Measurements from ENCODE around the gene G2E3.

DNA sequence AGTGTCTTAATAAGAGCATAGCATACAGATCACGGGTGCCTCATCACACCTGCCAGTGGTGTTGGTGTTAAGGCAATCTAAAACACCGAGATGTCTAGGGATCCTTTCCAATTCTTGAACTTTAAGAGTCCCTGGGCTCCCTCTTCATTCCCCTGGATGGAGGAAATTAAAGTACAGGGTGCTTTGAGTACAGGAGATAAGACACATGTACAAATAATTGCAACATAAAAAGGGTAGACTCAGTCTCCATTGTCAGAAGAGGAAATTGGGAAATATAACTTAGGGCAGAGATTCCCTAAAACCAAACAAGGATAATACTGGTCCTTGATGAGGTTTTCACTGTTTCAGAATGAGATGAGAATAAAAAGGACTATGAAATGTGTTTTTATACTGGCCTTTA lies 98.1 kb downstream of the G2E3 start:
- TF ChIP-seq, protein P1, sequence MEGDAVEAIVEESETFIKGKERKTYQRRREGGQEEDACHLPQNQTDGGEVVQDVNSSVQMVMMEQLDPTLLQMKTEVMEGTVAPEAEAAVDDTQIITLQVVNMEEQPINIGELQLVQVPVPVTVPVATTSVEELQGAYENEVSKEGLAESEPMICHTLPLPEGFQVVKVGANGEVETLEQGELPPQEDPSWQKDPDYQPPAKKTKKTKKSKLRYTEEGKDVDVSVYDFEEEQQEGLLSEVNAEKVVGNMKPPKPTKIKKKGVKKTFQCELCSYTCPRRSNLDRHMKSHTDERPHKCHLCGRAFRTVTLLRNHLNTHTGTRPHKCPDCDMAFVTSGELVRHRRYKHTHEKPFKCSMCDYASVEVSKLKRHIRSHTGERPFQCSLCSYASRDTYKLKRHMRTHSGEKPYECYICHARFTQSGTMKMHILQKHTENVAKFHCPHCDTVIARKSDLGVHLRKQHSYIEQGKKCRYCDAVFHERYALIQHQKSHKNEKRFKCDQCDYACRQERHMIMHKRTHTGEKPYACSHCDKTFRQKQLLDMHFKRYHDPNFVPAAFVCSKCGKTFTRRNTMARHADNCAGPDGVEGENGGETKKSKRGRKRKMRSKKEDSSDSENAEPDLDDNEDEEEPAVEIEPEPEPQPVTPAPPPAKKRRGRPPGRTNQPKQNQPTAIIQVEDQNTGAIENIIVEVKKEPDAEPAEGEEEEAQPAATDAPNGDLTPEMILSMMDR (conservative IDR thresholded peaks at IDR 0.05; ENCODE audit: low read depth, low read length): no peak
- no peak for TF ChIP-seq EZH2 (IDR thresholded peaks at IDR 0.05; ENCODE audit: low read length, unreplicated experiment)
